ENCODE results near the gene MED25. TPM values are rescaled to one million over a fixed set of nuclear protein-coding genes. Genes with fewer than 3 reads are reported as not detected.

The MED25 gene
- total RNA-seq, 1 experiment from 2014 or later = 89.7 TPM

DNA sequence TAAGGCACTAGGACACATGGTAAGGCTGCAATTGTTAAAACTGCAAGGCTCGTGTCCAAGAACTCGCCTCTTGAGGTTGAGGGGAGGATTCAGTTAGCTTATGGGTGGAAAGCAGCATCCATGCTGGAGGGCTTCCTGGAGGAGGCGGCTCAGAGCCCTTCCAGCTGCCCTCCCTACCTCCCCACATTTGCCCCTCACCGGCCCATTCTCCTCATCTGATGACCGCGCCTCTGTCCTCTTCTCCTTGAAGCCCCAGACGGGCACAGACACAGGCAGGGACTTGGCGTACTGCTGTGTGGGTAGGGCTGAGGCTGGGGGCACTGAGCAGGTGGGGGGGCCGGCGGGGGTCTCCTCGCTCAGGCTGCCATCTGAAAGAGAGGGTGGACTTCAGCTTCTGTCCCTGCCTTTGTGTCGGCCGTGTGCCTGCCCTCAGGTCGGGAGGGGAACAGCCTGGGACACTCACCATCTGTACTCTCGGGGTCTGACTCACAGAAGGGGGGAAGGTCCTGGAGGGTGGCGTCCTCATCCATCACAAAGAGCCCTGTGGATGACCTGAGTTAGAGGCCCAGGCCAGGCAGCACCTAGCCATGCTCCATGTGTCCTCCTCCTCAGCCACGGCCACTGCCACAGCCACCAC is 53.4 kb downstream of the MED25 start:
- peaks cover 15% of the 10 kb centered on the region for H3K4me1 Mint-ChIP-seq (ENCODE audit: low read depth, unreplicated experiment)
- H3K36me3 Mint-ChIP-seq (ENCODE audit: insufficient read depth, unreplicated experiment) = peaks cover 11% of the 10 kb centered on the region
- intact Hi-C loops (cut with micrococcal nuclease; ENCODE audit: unreplicated experiment) = no loop called here
- H3K27ac Mint-ChIP-seq (ENCODE audit: unreplicated experiment) = no peak overlapping the region
- H3K9me3 Mint-ChIP-seq (ENCODE audit: low read depth, unreplicated experiment) = no peaks in the 10 kb centered on the region
- peak overlapping the region; percentile 27 for H3K4me3 Mint-ChIP-seq (ENCODE audit: low read depth, unreplicated experiment)
- CTCF ChIA-PET = no interaction called here
- no TSS peak for BruUV-seq (replicated peaks)
- no peak for DNase-seq
- no peak for TF ChIP-seq CTCF (IDR thresholded peaks at IDR 0.05; ENCODE audit: unreplicated experiment)
- H3K27me3 Mint-ChIP-seq (ENCODE audit: unreplicated experiment) = no peaks in the 10 kb centered on the region

- CTCF ChIA-PET = no interaction called here
- DNase-seq = no peak
- Mint-ChIP-seq H3K27me3 (ENCODE audit: unreplicated experiment) (no peaks in the 10 kb centered on the region), H3K9me3 (ENCODE audit: low read depth, unreplicated experiment) (no peaks in the 10 kb centered on the region), H3K4me1 (ENCODE audit: low read depth, unreplicated experiment) (peaks cover 9% of the 10 kb centered on the region), H3K27ac (ENCODE audit: unreplicated experiment) (no peak overlapping the region), H3K4me3 (ENCODE audit: low read depth, unreplicated experiment) (peak overlapping the region; percentile 27), H3K36me3 (ENCODE audit: insufficient read depth, unreplicated experiment) (peaks cover 11% of the 10 kb centered on the region)
- intact Hi-C loops (cut with micrococcal nuclease; ENCODE audit: unreplicated experiment) = no loop called here
- no peak for TF ChIP-seq CTCF (IDR thresholded peaks at IDR 0.05; ENCODE audit: unreplicated experiment)
- BruUV-seq (replicated peaks) = no TSS peak
These were observed 54.4 kb downstream of the MED25 start for GRCh38 chr19:49872245-49873128.

DNA sequence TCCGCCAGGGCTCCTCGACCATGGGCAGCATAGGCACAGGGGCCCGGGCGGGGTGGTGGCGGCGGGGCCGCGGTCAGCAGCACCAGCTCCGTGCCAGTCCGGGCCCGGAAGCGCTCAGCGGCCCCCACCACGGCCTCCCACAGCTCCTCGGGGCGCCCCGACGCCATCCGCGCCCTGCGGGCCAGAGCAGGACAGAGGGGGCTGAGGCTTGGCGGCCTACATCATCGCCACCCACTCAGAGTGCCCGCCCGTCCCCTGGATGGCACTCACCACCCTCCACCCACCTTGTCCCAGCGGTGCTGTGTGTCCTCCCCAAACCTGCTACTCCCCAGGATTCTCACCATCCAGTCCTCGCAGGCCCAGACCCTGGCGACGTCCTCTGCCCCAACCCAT is 55.0 kb downstream of the MED25 start:
- CTCF ChIA-PET = no interaction called here
- intact Hi-C loops (cut with micrococcal nuclease; ENCODE audit: unreplicated experiment) = no loop called here
- no peak overlapping the region for H3K27ac Mint-ChIP-seq (ENCODE audit: unreplicated experiment)
- no peak for TF ChIP-seq CTCF (IDR thresholded peaks at IDR 0.05; ENCODE audit: unreplicated experiment)
- no peak for DNase-seq
- no peak overlapping the region for H3K4me3 Mint-ChIP-seq (ENCODE audit: low read depth, unreplicated experiment)
- BruUV-seq (replicated peaks) = no TSS peak
- H3K36me3 Mint-ChIP-seq (ENCODE audit: insufficient read depth, unreplicated experiment) = peaks cover 11% of the 10 kb centered on the region
- H3K9me3 Mint-ChIP-seq (ENCODE audit: low read depth, unreplicated experiment) = no peaks in the 10 kb centered on the region
- H3K4me1 Mint-ChIP-seq (ENCODE audit: low read depth, unreplicated experiment) = peaks cover 13% of the 10 kb centered on the region
- no peaks in the 10 kb centered on the region for H3K27me3 Mint-ChIP-seq (ENCODE audit: unreplicated experiment)

DNA sequence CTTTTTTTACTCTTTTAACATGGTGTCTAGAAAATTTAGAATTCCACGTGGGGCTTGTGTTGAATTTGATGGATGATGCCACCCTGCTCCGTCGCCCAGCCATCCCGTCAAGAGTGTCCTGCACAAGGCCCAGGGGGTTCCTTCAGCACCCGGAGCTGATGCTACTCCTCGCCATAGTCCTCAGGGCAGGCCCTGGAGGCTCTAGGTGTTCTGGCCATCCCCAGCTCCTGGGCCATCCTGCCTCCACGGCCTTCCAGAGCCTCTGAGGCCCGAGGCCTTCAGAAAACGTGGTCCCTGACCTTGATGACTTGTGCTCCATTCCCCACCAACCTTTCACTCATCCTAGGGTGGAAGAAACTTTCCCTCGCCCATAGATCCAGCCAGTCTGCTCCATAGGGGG is 55.7 kb downstream of the MED25 start:
- CTCF ChIA-PET = no interaction called here
- intact Hi-C loops (cut with micrococcal nuclease; ENCODE audit: unreplicated experiment) = no loop called here
- no TSS peak for BruUV-seq (replicated peaks)
- Mint-ChIP-seq H3K36me3 (ENCODE audit: insufficient read depth, unreplicated experiment) (peaks cover 11% of the 10 kb centered on the region), H3K9me3 (ENCODE audit: low read depth, unreplicated experiment) (no peaks in the 10 kb centered on the region), H3K27ac (ENCODE audit: unreplicated experiment) (no peak overlapping the region), H3K4me3 (ENCODE audit: low read depth, unreplicated experiment) (no peak overlapping the region), H3K27me3 (ENCODE audit: unreplicated experiment) (no peaks in the 10 kb centered on the region), H3K4me1 (ENCODE audit: low read depth, unreplicated experiment) (peaks cover 20% of the 10 kb centered on the region)
- no peak for DNase-seq
- no peak for TF ChIP-seq CTCF (IDR thresholded peaks at IDR 0.05; ENCODE audit: unreplicated experiment)

All from Calu3 (cell line).